Common myeloid progenitor, CD34-positive (primary cell): ENCODE measurements around the gene ZNF112.
"Not testable (repeated sequence)": the region's sequence is repeated elsewhere in the genome, so short reads cannot be mapped to it uniquely, and the experiment has no call there.

Source experiments
- CTCF ChIA-PET: fragments of 350-600 bp; sonication (Branson Sonifier 250); formaldehyde crosslinking; loops from one replicate; lab custom pipeline; 2021; ENCODE audit warnings: antibody characterized with exemption; lab: Charles Lee
- POLR2A ChIA-PET: fragments of 350-600 bp; sonication (Branson Sonifier 250); formaldehyde crosslinking; loops from one replicate; lab custom pipeline; 2021; ENCODE audit warnings: antibody characterized with exemption; lab: Charles Lee
- DNase-seq, 3 donors: peaks; one replicate each; pipeline versions ENCODE4 v3.0.0 to v3.0.0-alpha.2; 2013
- H3K27ac ChIP-seq, 2 experiments: 1 replicate in 1 of 2; 2 replicates in 1 of 2; pipeline ENCODE4 v1.7.0; 2013; ENCODE audit warnings: inconsistent platforms in 2 of 2, low read length in 2 of 2, mild to moderate bottlenecking in 2 of 2, low read depth in 1 of 2, moderate library complexity in 1 of 2; ENCODE audit not compliant: severe bottlenecking in 2 of 2, insufficient read depth in 1 of 2, poor library complexity in 1 of 2
- H3K27me3 ChIP-seq, 5 experiments: replicated peaks in 2 of 5; 1 replicate in 3 of 5; 2 replicates in 2 of 5; pipeline versions ENCODE4 v1.6.1 to v1.7.0; 2013; ENCODE audit warnings: low read length in 4 of 5, mild to moderate bottlenecking in 2 of 5, moderate library complexity in 2 of 5, inconsistent platforms in 1 of 5; ENCODE audit not compliant: insufficient read depth in 5 of 5, control insufficient read depth in 4 of 5
- H3K36me3 ChIP-seq, 4 experiments: 1 replicate in 2 of 4; 2 replicates in 2 of 4; pipeline versions ENCODE4 v1.6.1 to v1.7.0; 2013; ENCODE audit warnings: low read length in 3 of 4, control low read depth in 1 of 4, mild to moderate bottlenecking in 1 of 4; ENCODE audit not compliant: control insufficient read depth in 4 of 4, insufficient read depth in 4 of 4
- H3K4me1 ChIP-seq, 4 experiments: 1 replicate in 3 of 4; 2 replicates in 1 of 4; pipeline versions ENCODE4 v1.6.1 to v1.7.1; 2013; ENCODE audit warnings: low read length in 3 of 4, mild to moderate bottlenecking in 3 of 4, control low read depth in 1 of 4, inconsistent platforms in 1 of 4, moderate library complexity in 1 of 4; ENCODE audit not compliant: control insufficient read depth in 4 of 4, insufficient read depth in 4 of 4; ENCODE audit errors: control extremely low read depth in 1 of 4
- H3K4me3 ChIP-seq, 7 experiments: 1 replicate in 4 of 7; 2 replicates in 3 of 7; pipeline versions ENCODE4 v1.5.1 to v1.7.0; 2013; ENCODE audit warnings: mild to moderate bottlenecking in 7 of 7, low read length in 6 of 7, moderate library complexity in 6 of 7, inconsistent platforms in 2 of 7, low read depth in 2 of 7, control low read depth in 1 of 7; ENCODE audit not compliant: insufficient read depth in 4 of 7, control insufficient read depth in 1 of 7; ENCODE audit errors: extremely low read depth in 1 of 7
- H3K9me3 ChIP-seq, 5 experiments: 1 replicate in 4 of 5; 2 replicates in 1 of 5; pipeline versions ENCODE4 v1.6.1 to v1.7.1; 2013; ENCODE audit warnings: low read length in 4 of 5, mild to moderate bottlenecking in 2 of 5, inconsistent platforms in 1 of 5, low read depth in 1 of 5, moderate library complexity in 1 of 5; ENCODE audit not compliant: control insufficient read depth in 4 of 5, insufficient read depth in 2 of 5; ENCODE audit errors: control extremely low read depth in 1 of 5
- WGBS: methylation state at CpG from one replicate; pipeline ENCODE4 v1.1.5; 2013; ENCODE audit not compliant: insufficient coverage; 5-methylcytosine and 5-hydroxymethylcytosine counted together

The ZNF112 gene

DNA sequence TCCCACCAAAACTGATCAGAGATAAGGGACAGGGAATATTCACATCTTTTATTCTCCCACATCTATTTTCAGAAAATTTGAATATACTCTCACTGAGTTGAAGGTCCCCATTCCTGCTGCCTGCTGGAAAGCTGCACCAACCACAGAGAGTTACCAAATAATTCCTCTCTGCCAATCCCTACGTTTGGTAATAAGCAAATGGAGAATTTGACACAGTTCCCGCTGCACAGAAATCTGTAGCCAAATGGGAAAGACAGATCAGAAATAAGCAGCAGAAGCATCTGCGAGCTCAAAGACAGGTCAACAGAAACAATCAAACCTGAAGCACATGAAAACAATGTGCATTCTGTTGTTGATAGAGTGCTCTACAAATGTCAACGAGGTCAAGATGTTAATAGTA, 9.9 kb downstream of the ZNF112 start:
- ChIA-PET POLR2A (no interaction called here), CTCF (no interaction called here)

DNA sequence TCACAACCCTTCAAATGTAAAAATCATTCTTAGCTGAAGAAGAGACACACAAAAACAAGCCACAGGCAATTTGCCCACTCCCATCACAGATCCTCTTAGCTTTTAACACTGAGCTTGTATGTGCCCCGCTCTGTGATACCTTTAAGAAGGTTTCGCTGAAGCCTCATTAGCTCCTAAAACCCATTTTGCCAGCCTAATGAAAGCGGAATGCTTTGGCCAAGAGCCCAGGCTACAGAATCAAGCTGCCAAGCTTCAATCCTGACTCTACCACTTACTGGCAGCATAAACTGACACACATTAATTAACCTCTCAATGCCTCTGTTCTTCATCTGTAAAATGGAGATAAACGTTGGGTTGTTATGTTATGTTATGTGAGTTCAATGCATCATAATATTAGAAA, 10.5 kb downstream of the ZNF112 start:
- Histone ChIP-seq H3K9me3 (peaks cover 1 to 86% (median 20%) of the 10 kb centered on the region in 5 experiments), H3K27me3 (no peaks in the 10 kb centered on the region), H3K4me3 (no peak overlapping the region), H3K36me3 (peaks cover 0 to 36% (median 6%) of the 10 kb centered on the region in 4 experiments), H3K27ac (no peak overlapping the region), H3K4me1 (no peaks in the 10 kb centered on the region)
- POLR2A ChIA-PET, result no interaction called here
- CTCF ChIA-PET, result no interaction called here
- DNase-seq, result no peak
- 100% methylated on average over 3 of the region's 4 CpGs for WGBS

More for the DNA sequence above, 9.9 kb downstream of the ZNF112 start:
- Histone ChIP-seq H3K4me3 (no peak overlapping the region), H3K9me3 (peaks cover 1 to 84% (median 20%) of the 10 kb centered on the region in 5 experiments), H3K27ac (no peak overlapping the region), H3K36me3 (peaks cover 0 to 30% (median 6%) of the 10 kb centered on the region in 4 experiments), H3K27me3 (no peaks in the 10 kb centered on the region), H3K4me1 (no peaks in the 10 kb centered on the region)
- WGBS, result 88% methylated on average over 1 of the region's 4 CpGs
- no peak for DNase-seq

- H3K9me3 ChIP-seq, result peaks cover 12 to 87% (median 23%) of the 10 kb centered on the region in 5 experiments
- H3K27me3 ChIP-seq, result no peaks in the 10 kb centered on the region
- H3K27ac ChIP-seq, result no peak overlapping the region
- CTCF ChIA-PET, result no interaction called here
- POLR2A ChIA-PET, result no interaction called here
- peaks cover 0 to 53% (median 17%) of the 10 kb centered on the region in 4 experiments for H3K36me3 ChIP-seq
- no peak for DNase-seq
- no CpG with 5 or more reads among the region's 1 CpG for WGBS
- H3K4me1 ChIP-seq, result no peaks in the 10 kb centered on the region
- H3K4me3 ChIP-seq, result no peak overlapping the region
These were observed 12.2 kb downstream of the ZNF112 start for GRCh38 chr19:44344255-44344654.

DNA sequence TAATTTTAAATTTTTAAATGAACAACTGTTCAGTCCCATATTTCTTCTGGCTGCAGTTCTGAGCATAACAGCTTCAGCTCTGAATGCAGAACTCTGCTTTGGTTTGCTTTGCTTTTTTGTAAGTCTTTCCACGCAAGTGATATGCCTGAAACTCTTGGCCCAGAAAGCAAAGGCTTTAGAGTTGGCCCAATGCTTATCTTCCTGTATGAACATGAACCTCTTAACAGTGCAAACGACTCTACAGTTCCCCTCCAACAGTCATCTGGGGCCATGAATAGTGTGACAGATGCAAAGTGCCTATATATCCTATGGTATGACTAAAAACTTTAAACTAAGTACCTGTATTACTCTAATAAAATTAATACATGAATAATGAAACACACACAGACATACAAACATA, 14.7 kb downstream of the ZNF112 start:
- H3K4me3 ChIP-seq, result no peak overlapping the region
- ChIA-PET CTCF (no interaction called here), POLR2A (no interaction called here)
- no peaks in the 10 kb centered on the region for H3K27me3 ChIP-seq
- no peaks in the 10 kb centered on the region for H3K4me1 ChIP-seq
- H3K27ac ChIP-seq, result no peak overlapping the region
- H3K9me3 ChIP-seq, result peaks cover 9 to 78% (median 26%) of the 10 kb centered on the region in 5 experiments
- 100% methylated on average over 1 of the region's 2 CpGs for WGBS
- peaks cover 0 to 74% (median 19%) of the 10 kb centered on the region in 4 experiments for H3K36me3 ChIP-seq
- no peak for DNase-seq

- H3K4me1 ChIP-seq, POLR2A ChIA-PET, H3K27me3 ChIP-seq, H3K27ac ChIP-seq: not testable (repeated sequence)
- peak overlapping the region in 1 of 7 experiments; percentile 34 for H3K4me3 ChIP-seq
- CTCF ChIA-PET, result interaction anchor here (1.3 kb wide), 1 partner anchor 22 kb away, joined by 3 read pairs; the partner anchor contains the start of gene ZNF112
- peaks cover 14 to 81% (median 44%) of the 10 kb centered on the region in 5 experiments for H3K9me3 ChIP-seq
- 93% methylated on average over 2 of the region's 3 CpGs for WGBS
- peaks cover 0 to 96% (median 41%) of the 10 kb centered on the region in 4 experiments for H3K36me3 ChIP-seq
- peak in 1 of 3 donors; percentile 11 for DNase-seq
These were observed 21.8 kb downstream of the ZNF112 start for GRCh38 chr19:44334639-44335038.

DNA sequence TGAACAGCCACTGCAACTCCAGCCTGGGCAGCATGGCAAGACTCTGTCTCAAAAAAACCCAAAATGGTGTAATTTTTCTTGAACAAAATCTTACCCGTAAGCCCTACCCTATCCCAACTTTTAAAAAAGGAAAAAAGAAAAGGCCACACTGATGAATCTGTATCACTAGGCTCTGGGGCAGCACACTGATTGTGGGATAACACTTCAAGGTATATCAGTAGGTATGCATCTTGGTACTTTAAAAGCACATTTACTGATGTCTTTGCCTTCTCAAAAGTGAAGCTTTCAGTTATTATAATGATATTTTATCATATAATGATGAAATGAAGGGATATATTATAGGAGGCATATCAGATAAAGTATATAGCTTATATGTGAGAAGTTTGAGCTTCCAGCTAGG, 24.3 kb downstream of the ZNF112 start:
- Histone ChIP-seq H3K4me3 (no peak overlapping the region), H3K36me3 (peaks cover 0 to 94% (median 50%) of the 10 kb centered on the region in 4 experiments), H3K27me3 (no peaks in the 10 kb centered on the region), H3K27ac (no peak overlapping the region), H3K4me1 (no peaks in the 10 kb centered on the region), H3K9me3 (peaks cover 27 to 88% (median 43%) of the 10 kb centered on the region in 5 experiments)
- no peak for DNase-seq
- ChIA-PET CTCF (no interaction called here), POLR2A (no interaction called here)
- WGBS, result no CpG with 5 or more reads among the region's 1 CpG

GRCh38 chr19:44315883-44316282, 40.6 kb downstream of the ZNF112 start:
- no peaks in the 10 kb centered on the region for H3K4me1 ChIP-seq
- ChIA-PET CTCF (no interaction called here), POLR2A (no interaction called here)
- no peaks in the 10 kb centered on the region for H3K27me3 ChIP-seq
- no peak overlapping the region for H3K27ac ChIP-seq
- WGBS, result no CpG with 5 or more reads among the region's 2 CpGs
- peaks cover 1 to 36% (median 5%) of the 10 kb centered on the region in 5 experiments for H3K9me3 ChIP-seq
- H3K4me3 ChIP-seq, result no peak overlapping the region
- DNase-seq, result no peak
- no peaks in the 10 kb centered on the region for H3K36me3 ChIP-seq
